ENCODE measurements around the gene SMR3A. TPM values are rescaled to one million over a fixed set of nuclear protein-coding genes. Genes with fewer than 3 reads are reported as not detected.

The SMR3A gene
- total RNA-seq, 1 experiment from 2014 or later: not detected

DNA sequence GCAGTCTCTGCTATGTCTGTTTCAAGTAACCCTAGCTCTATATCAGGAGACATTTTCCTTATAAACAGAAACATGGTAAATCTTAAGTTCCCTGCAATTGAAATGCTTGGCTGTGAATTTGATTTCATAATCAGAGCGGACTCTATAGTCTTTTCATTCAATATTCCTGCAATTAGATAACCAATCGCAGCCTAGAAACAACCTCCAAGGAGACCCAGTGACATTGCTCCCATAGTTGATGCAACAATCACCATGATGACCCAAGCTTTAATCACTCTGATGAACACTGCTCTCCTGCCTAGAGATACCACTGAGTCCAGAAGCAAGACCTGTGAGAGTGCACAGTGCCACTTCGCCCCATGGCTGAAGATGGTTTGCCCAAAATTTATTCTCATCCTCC lies 25.9 kb upstream of the SMR3A start, which contains the start of gene CABS1:
Gene CABS1 (plus strand): TSS at position 301 of the 400 bp plus-strand sequence. CDS start 59 bp downstream, at position 360.
- DNase-seq (ENCODE audit: low read depth, low spot score): no peak
- Histone ChIP-seq H3K9me3 (ENCODE audit: control insufficient read depth, insufficient read depth, low read depth, low read length) (no peaks in the 10 kb centered on the region), H3K36me3 (ENCODE audit: control insufficient read depth, insufficient read depth, low read length) (no peaks in the 10 kb centered on the region), H3K27ac (ENCODE audit: low read length) (no peak within 1 kb of the TSS), H3K4me1 (ENCODE audit: control insufficient read depth, insufficient read depth, low read length) (no peaks in the 10 kb centered on the region), H3K4me3 (ENCODE audit: low read depth in 2 of 2, low read length in 2 of 2) (no peak within 1 kb of the TSS), H3K27me3 (ENCODE audit: control insufficient read depth, insufficient read depth, low read length) (no peaks in the 10 kb centered on the region)
- in situ Hi-C loops (cut with HindIII; ENCODE audit: low pct_unique_long_range_greater_than_20kb, low sequenced_read_pairs) (no loop called here), intact Hi-C loops (cut with micrococcal nuclease; ENCODE audit: unreplicated experiment) (no loop called here)
- ChIA-PET POLR2A (no interaction called here), CTCF (no interaction called here)
- TF ChIP-seq SIN3A (IDR thresholded peaks at IDR 0.05; ENCODE audit: borderline replicate concordance, insufficient read depth, low read depth, low read length) (no peak), POLR2AphosphoS5 (IDR thresholded peaks at IDR 0.05; ENCODE audit: low read depth, low read length) (no peak), CTCF (IDR thresholded peaks at IDR 0.05) (no peak), TCF7L2 (IDR thresholded peaks at IDR 0.05; ENCODE audit: low read depth, low read length) (no peak), REST (IDR thresholded peaks at IDR 0.05; ENCODE audit: insufficient read depth in 1 of 2, low read depth in 2 of 2, low read length in 1 of 2) (no peak)
- BruUV-seq (replicated peaks): no TSS peak
- no peak for ATAC-seq

DNA sequence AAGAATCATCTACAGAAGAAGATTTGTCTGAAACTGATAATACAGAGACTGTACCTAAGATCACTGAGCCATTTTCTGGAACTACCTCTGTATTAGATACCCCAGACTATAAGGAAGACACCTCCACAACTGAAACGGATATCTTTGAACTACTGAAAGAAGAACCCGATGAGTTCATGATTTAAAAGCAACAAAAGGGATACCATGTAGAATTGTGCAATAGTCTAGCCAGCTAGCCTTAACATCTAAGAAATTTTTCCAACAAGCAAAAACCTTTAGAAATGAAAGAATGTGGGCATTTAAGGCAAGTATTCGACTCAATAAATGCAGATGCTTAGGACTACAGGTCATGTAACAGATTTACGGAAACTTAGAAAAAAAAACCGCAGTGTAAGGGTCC lies 24.5 kb upstream of the SMR3A start:
- intact Hi-C loops (cut with micrococcal nuclease; ENCODE audit: unreplicated experiment): no loop called here
- DNase-seq (ENCODE audit: low read depth, low spot score) (no peak), ATAC-seq (no peak)
- H3K9me3 ChIP-seq (ENCODE audit: control insufficient read depth, insufficient read depth, low read depth, low read length): no peaks in the 10 kb centered on the region
- TF ChIP-seq TCF7L2 (IDR thresholded peaks at IDR 0.05; ENCODE audit: low read depth, low read length) (no peak), SIN3A (IDR thresholded peaks at IDR 0.05; ENCODE audit: borderline replicate concordance, insufficient read depth, low read depth, low read length) (no peak), POLR2AphosphoS5 (IDR thresholded peaks at IDR 0.05; ENCODE audit: low read depth, low read length) (no peak), REST (IDR thresholded peaks at IDR 0.05; ENCODE audit: insufficient read depth in 1 of 2, low read depth in 2 of 2, low read length in 1 of 2) (no peak), CTCF (IDR thresholded peaks at IDR 0.05) (no peak)
- in situ Hi-C loops (cut with HindIII; ENCODE audit: low pct_unique_long_range_greater_than_20kb, low sequenced_read_pairs): no loop called here
- ChIA-PET POLR2A (no interaction called here), CTCF (no interaction called here)
- no peaks in the 10 kb centered on the region for H3K36me3 ChIP-seq (ENCODE audit: control insufficient read depth, insufficient read depth, low read length)
- no peaks in the 10 kb centered on the region for H3K27me3 ChIP-seq (ENCODE audit: control insufficient read depth, insufficient read depth, low read length)
- no peak overlapping the region for H3K4me3 ChIP-seq (ENCODE audit: low read depth in 2 of 2, low read length in 2 of 2)
- BruUV-seq (replicated peaks): no TSS peak
- H3K4me1 ChIP-seq (ENCODE audit: control insufficient read depth, insufficient read depth, low read length): no peaks in the 10 kb centered on the region
- H3K27ac ChIP-seq (ENCODE audit: low read length): no peak overlapping the region

All from Panc1 (cell line).